GM06990 (cell line): ENCODE data around the gene PRSS22.

Experiments
- DNase-seq: peaks from one replicate; pipeline ENCODE4 v3.0.0-alpha.2; 2011; ENCODE audit not compliant: insufficient read length; ENCODE audit errors: extremely low read depth
- H3K27me3 ChIP-seq: replicated peaks from 2 replicates; pipeline ENCODE4 v1.6.0; 2011; ENCODE audit warnings: low read length; ENCODE audit not compliant: control insufficient read depth, insufficient read depth
- H3K36me3 ChIP-seq: 2 replicates; pipeline ENCODE4 v1.5.1; 2011; ENCODE audit warnings: low read length; ENCODE audit not compliant: control insufficient read depth, insufficient read depth
- H3K4me3 ChIP-seq: replicated peaks from 2 replicates; pipeline ENCODE4 v1.5.1; 2011; ENCODE audit warnings: low read depth, mild to moderate bottlenecking, control low read depth, low read length
- TF ChIP-seq, protein P1 (sequence below): IDR thresholded peaks from 2 replicates; pipeline ENCODE4 v1.5.1; 2011; ENCODE audit warnings: low read length, control low read depth, mild to moderate bottlenecking, inconsistent platforms; ENCODE audit not compliant: insufficient read depth, poor library complexity, severe bottlenecking

The PRSS22 gene

DNA sequence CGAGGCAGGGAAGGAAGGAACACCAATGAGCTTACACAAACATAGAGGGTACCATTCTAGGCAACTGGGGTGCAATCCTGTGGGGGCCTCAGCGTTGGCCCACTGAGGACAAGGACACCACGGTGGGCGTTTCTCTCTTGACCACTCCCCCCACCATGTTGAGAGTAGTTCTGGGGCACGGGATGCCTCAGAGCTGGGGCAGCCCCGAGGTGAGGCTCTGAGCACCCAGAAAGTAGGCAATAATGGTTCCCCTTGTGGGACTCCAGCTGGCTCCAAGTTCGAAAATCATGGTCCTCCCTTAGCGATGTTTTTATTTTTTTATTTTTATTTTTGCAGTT lies 35.8 kb downstream of the PRSS22 start:
- Histone ChIP-seq H3K27me3 (peaks cover 2% of the 10 kb centered on the region; the same call in 1 of the 2 replicates), H3K36me3 (no peaks in the 10 kb centered on the region), H3K4me3 (no peak overlapping the region)
- no peak for DNase-seq
- TF ChIP-seq, protein P1, sequence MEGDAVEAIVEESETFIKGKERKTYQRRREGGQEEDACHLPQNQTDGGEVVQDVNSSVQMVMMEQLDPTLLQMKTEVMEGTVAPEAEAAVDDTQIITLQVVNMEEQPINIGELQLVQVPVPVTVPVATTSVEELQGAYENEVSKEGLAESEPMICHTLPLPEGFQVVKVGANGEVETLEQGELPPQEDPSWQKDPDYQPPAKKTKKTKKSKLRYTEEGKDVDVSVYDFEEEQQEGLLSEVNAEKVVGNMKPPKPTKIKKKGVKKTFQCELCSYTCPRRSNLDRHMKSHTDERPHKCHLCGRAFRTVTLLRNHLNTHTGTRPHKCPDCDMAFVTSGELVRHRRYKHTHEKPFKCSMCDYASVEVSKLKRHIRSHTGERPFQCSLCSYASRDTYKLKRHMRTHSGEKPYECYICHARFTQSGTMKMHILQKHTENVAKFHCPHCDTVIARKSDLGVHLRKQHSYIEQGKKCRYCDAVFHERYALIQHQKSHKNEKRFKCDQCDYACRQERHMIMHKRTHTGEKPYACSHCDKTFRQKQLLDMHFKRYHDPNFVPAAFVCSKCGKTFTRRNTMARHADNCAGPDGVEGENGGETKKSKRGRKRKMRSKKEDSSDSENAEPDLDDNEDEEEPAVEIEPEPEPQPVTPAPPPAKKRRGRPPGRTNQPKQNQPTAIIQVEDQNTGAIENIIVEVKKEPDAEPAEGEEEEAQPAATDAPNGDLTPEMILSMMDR: no peak

DNA sequence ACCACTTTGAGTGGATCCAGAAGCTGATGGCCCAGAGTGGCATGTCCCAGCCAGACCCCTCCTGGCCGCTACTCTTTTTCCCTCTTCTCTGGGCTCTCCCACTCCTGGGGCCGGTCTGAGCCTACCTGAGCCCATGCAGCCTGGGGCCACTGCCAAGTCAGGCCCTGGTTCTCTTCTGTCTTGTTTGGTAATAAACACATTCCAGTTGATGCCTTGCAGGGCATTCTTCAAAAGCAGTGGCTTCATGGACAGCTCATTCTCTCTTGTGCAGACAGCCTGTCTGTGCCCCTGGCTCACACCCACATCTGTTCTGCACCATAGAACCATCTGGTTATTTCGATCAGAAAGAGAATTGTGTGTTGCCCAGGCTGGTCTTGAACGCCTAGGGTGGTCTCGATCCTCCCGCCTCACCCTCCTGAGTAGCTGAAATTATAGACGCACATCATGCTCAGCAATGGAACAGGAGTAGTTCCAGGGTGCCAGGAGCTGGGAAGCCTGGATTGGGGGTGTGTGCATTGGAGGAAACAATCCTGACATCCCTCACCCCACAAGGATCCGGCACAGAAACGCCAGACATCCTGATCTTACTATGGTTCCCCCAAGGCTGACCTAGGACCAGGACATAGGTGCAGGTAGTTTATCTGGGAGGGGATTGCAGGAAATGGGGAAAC lies 36.3 kb downstream of the PRSS22 start:
- no peaks in the 10 kb centered on the region for H3K36me3 ChIP-seq
- no peak for DNase-seq
- no peak overlapping the region for H3K4me3 ChIP-seq
- TF ChIP-seq, protein P1: no peak
- H3K27me3 ChIP-seq: peaks cover 2% of the 10 kb centered on the region; the same call in 1 of the 2 replicates

DNA sequence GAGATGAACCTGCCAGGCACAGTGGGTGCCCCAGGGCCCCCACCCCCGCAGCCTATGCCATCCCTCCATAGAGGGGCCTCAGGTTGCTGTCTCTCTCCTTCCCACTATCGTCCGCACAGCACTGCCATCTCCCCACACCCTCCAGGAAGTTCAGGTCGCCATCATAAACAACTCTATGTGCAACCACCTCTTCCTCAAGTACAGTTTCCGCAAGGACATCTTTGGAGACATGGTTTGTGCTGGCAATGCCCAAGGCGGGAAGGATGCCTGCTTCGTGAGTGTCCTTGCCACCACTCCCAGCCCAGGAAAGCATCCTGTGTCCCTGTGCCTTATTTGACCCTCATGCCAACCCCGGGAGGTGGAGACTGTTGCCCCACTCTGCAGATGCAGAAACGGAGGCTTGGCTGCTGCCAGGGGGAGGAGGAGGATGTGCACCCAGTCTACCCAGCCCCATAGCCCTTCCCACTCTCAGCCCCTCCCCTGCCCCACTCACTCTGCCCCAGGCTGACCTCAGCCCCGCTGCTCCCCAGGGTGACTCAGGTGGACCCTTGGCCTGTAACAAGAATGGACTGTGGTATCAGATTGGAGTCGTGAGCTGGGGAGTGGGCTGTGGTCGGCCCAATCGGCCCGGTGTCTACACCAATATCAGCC lies 37.0 kb downstream of the PRSS22 start:
- no peaks in the 10 kb centered on the region for H3K36me3 ChIP-seq
- peaks cover 2% of the 10 kb centered on the region; the same call in 1 of the 2 replicates for H3K27me3 ChIP-seq
- no peak overlapping the region for H3K4me3 ChIP-seq
- no peak for DNase-seq
- TF ChIP-seq, protein P1: no peak

DNA sequence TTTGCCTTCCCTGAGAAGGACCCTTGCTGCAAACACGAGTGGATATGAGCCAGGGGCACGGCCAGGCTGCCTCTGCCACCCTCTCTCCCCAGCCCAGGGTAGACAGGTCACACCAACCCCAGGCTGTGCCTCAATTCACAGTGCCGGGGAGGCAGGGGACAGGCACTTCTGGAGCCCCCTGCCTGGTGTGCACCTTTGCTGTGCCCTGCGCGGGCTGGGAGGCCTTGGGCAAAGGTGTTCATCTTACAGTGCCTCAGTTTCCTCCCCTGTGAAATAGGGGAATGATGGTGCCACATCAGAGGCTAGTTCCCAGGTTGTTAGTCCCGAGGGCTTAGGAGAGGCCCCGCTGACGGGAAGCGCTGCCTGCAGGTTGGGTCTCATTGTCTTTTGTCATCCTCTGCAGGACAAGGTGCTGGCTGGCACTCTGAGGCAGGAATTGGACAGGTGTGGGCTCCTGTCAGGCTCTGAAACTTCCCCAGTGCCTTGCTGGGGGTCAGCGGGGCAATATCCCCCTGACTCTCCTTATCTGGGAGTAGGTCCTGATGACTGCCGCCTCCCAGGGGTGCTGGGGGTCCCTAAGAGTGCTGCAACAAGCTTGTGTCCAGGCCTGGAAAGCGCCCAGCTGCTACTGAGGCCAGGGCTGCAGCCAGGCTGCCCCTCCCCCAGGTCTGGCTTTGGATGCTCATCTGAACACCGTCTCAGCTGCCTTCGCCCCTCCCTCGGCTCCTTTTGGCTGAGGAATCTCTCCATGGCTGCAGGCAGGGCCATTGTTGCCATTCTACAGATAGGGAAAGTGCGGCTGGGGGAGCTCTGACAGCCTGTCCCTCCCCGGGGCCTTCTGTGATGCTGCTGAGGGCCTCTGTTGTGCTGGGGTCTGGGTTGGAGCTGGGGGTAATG lies 37.8 kb downstream of the PRSS22 start:
- TF ChIP-seq, protein P1: no peak
- Histone ChIP-seq H3K4me3 (no peak overlapping the region), H3K27me3 (peaks cover 2% of the 10 kb centered on the region; the same call in 1 of the 2 replicates), H3K36me3 (no peaks in the 10 kb centered on the region)
- no peak for DNase-seq

DNA sequence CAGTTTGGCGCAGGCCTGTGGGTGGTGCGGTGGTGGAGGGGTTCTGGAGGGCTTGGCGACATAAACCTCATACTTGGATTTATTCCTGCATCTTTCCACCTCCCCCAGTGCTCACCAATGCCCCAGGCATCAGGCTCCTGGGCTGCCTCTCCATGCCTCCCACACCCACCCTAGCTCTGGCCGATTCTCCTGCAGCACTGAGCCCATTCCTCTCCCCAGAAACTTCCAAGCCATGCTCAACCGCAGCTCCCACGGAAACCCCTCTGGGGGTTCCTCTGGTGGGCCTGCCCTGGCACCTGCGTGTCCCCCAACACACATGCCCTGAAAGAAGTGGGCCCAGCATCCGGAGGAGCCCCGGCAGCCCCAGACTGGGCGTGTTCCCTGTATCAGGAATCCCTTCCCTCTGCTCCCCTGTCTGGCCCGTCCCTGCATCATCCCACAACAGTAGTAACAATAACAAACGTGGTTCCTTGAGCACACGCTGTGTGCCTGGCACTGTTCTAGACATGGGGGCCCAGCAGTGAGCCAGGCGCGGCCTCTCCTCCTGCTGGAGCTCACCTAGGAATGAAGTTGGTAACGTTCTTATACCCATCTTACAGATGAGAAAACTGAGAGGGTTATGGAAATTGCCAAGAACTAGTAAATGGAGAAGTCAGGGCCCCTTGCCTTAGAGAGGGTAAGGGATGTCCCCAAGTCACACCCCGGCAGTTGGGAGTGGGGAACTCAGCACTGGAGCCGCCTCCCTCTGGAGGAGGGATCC lies 38.6 kb downstream of the PRSS22 start:
- H3K4me3 ChIP-seq: no peak overlapping the region
- H3K27me3 ChIP-seq: peaks cover 2% of the 10 kb centered on the region; the same call in 1 of the 2 replicates
- TF ChIP-seq, protein P1: no peak
- no peak for DNase-seq
- H3K36me3 ChIP-seq: no peaks in the 10 kb centered on the region
